ENCODE results near the gene GAB3.

DNA sequence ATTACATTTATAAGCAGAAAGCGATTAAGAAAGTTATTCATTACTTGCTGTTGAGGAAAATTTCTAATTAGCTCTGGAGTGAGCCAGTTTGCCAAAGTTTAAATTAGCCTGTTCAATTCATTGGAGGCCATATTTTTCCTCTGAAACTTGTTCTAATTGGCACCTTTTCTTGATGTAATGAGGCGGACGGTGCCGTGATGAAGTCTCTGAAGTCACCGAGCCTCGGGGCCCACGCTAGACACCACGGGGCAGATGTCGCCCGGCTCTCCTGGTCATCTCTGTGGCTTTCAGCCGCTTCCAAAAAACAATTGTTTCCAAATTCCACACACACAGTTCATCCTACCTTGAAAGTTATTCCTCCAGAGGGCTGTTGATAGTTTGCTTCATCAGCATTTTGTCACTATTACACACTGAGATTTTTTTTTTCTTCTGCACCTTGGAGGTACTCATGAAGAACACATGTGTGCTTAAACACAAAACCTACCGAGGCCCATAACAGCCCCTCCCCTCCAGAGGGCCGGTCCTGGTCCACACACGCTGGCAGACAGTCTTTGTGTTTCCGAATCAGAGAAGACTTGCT, 93.6 kb downstream of the GAB3 start:
- TF ChIP-seq, protein P1, sequence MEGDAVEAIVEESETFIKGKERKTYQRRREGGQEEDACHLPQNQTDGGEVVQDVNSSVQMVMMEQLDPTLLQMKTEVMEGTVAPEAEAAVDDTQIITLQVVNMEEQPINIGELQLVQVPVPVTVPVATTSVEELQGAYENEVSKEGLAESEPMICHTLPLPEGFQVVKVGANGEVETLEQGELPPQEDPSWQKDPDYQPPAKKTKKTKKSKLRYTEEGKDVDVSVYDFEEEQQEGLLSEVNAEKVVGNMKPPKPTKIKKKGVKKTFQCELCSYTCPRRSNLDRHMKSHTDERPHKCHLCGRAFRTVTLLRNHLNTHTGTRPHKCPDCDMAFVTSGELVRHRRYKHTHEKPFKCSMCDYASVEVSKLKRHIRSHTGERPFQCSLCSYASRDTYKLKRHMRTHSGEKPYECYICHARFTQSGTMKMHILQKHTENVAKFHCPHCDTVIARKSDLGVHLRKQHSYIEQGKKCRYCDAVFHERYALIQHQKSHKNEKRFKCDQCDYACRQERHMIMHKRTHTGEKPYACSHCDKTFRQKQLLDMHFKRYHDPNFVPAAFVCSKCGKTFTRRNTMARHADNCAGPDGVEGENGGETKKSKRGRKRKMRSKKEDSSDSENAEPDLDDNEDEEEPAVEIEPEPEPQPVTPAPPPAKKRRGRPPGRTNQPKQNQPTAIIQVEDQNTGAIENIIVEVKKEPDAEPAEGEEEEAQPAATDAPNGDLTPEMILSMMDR (IDR thresholded peaks at IDR 0.05): no peak
- no peak for TF ChIP-seq EP300 (IDR thresholded peaks at IDR 0.05)
